ENCODE data around the gene GPBP1L1. TPM values are rescaled to one million over a fixed set of nuclear protein-coding genes. Genes with fewer than 3 reads are reported as not detected.
"Not testable (repeated sequence)": the region's sequence is repeated elsewhere in the genome, so short reads cannot be mapped to it uniquely, and the experiment has no call there.

The GPBP1L1 gene, protein sequence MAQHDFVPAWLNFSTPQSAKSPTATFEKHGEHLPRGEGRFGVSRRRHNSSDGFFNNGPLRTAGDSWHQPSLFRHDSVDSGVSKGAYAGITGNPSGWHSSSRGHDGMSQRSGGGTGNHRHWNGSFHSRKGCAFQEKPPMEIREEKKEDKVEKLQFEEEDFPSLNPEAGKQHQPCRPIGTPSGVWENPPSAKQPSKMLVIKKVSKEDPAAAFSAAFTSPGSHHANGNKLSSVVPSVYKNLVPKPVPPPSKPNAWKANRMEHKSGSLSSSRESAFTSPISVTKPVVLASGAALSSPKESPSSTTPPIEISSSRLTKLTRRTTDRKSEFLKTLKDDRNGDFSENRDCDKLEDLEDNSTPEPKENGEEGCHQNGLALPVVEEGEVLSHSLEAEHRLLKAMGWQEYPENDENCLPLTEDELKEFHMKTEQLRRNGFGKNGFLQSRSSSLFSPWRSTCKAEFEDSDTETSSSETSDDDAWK
- 101 and 104 TPM in 2 replicates for total RNA-seq

DNA sequence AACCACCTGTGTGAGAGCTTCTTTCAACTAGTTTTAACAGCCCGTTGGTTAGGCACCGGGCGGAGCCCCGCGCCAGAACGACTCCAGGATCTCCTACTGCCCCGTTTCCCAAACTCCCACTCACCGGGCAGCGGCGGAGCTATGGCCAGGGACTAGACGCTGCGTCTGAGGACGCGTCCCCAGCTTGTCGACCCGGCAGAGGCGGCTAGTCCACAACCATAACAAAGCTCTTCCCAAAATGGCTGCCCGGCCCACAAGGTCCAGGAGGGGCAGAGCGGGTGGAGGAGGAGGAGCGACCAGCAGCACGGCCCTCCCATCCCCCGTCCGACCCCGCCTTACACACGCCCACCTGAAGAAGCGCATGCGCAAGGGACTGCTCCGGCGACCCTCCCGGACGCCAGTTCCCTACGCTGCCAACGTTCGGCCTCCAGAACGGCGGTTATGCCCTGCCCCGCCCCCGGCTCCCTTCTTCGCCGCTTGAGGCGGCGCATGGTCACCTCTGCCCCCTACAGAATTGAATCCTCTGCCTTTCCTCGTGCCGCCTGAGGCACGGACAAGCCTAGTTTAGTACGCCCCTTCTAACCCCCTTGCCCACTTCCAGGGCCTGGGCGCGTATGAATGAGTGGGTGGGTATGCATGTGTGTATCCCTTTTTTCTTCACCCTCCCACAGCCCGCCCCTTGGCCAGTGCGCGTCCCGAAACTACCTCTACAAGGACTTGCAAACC, at the start of gene GPBP1L1:
Gene GPBP1L1, minus strand, starts transcription at position 246 of the 726 bp plus-strand sequence. CDS start 27,446 bp downstream, outside the sequence.
- peak within 1 kb of the TSS; percentile 98 for H3K4me3 Mint-ChIP-seq
- peaks cover 31% of the 10 kb centered on the region for H3K4me1 Mint-ChIP-seq
- H3K27me3 Mint-ChIP-seq = no peaks in the 10 kb centered on the region
- H3K36me3 Mint-ChIP-seq (ENCODE audit: low read depth) = peaks cover 19% of the 10 kb centered on the region
- H3K27ac Mint-ChIP-seq = peak within 1 kb of the TSS; percentile 97
- DNase-seq = peak; percentile 99
- intact Hi-C loops (cut with micrococcal nuclease) = loop anchor here (1.0 to 5.0 kb wide), 10 partner anchors 64 to 964 kb away; partner anchors contain the start of genes CCDC163, IPP, LRRC41 and MMACHC
- no peaks in the 10 kb centered on the region for H3K9me3 Mint-ChIP-seq

DNA sequence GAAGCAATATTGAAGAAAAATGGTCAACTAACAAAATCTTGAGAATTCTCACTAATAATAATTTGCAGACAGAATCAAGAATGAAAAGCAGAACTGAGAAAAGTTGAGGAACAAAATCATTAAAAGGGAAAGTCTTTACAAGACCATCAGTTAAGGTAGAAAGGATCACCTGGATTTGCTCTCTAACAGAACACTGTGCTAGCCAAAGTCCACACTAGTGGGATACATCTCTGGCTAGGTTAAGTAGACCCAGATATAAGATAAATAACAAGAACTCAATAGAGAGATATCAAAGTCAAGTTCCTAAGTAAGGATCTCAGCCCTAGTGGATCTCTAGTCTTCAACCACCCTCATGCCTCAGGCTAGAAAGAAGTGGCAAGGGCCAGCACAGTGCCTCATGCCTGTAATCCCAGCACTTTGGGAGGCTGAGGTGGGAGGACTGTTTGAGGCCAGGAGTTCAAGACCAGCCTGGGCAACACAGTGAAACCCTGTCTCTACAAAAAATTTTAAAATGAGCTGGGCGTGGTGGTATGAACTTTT, 44.5 kb upstream of the GPBP1L1 start:
- H3K4me3 Mint-ChIP-seq = no peak overlapping the region
- H3K4me1 Mint-ChIP-seq = peaks cover 3% of the 10 kb centered on the region
- no peaks in the 10 kb centered on the region for H3K27me3 Mint-ChIP-seq
- peaks cover 2% of the 10 kb centered on the region for H3K36me3 Mint-ChIP-seq (ENCODE audit: low read depth)
- intact Hi-C loops (cut with micrococcal nuclease) = no loop called here
- H3K27ac Mint-ChIP-seq = no peak overlapping the region
- no peak for DNase-seq
- H3K9me3 Mint-ChIP-seq = no peaks in the 10 kb centered on the region

DNA sequence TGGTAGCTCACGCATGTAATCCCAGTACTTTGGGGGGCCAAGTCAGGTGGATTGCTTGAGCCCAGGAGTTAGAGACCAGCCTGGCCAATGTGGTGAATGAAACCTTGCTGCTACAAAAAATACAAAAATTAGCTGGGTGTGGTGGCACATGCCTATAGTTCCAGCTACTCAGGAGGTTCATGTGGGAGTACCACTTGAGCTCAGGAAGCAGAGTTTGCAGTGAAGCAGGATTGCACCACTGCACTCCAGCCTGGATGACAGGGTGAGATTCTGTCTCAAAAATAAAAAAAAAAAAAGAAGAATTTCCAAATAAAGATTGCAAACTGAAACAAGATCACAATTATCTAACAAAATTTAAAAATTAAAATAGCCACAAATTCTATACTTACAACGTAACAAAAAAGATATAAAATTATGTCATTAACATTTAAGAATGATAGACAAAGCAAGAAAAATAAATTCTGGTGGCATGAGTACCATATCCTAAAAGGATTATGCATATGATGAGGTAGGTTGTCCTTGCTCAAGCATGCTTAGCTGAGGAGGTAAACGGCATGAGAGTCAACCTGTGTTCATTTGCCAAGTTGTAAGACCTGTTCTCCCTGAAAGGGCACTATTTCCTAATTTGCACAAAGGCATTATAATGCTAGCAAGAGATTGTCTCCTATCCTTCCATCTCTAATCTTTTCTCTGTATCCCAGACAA, 43.9 kb upstream of the GPBP1L1 start:
- H3K36me3 Mint-ChIP-seq (ENCODE audit: low read depth) = peaks cover 2% of the 10 kb centered on the region
- peaks cover 3% of the 10 kb centered on the region for H3K4me1 Mint-ChIP-seq
- H3K9me3 Mint-ChIP-seq = no peaks in the 10 kb centered on the region
- H3K27me3 Mint-ChIP-seq = no peaks in the 10 kb centered on the region
- no peak overlapping the region for H3K27ac Mint-ChIP-seq
- intact Hi-C loops (cut with micrococcal nuclease) = no loop called here
- no peak for DNase-seq
- no peak overlapping the region for H3K4me3 Mint-ChIP-seq

DNA sequence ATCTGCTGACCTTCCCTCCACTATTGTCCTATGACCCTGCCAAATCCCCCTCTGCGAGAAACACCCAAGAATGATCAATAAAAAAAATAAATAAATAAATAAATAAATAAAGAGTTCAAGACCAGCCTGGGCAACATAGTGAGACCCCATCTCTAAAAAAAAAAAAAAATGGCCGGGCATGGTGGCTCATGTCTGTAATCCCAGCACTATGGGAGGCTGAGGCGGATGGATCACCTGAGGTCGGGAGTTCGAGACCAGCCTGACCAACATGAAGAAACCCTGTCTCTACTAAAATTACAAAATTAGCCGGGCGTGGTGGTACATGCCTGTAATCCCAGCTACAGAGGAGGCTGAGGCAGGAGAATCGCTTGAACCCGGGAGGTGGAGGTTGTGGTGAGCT, 39.7 kb upstream of the GPBP1L1 start:
- H3K9me3 Mint-ChIP-seq; intact Hi-C loops (cut with micrococcal nuclease); H3K4me1 Mint-ChIP-seq; H3K4me3 Mint-ChIP-seq; H3K27ac Mint-ChIP-seq; H3K27me3 Mint-ChIP-seq; DNase-seq; H3K36me3 Mint-ChIP-seq (ENCODE audit: low read depth): not testable (repeated sequence)

DNA sequence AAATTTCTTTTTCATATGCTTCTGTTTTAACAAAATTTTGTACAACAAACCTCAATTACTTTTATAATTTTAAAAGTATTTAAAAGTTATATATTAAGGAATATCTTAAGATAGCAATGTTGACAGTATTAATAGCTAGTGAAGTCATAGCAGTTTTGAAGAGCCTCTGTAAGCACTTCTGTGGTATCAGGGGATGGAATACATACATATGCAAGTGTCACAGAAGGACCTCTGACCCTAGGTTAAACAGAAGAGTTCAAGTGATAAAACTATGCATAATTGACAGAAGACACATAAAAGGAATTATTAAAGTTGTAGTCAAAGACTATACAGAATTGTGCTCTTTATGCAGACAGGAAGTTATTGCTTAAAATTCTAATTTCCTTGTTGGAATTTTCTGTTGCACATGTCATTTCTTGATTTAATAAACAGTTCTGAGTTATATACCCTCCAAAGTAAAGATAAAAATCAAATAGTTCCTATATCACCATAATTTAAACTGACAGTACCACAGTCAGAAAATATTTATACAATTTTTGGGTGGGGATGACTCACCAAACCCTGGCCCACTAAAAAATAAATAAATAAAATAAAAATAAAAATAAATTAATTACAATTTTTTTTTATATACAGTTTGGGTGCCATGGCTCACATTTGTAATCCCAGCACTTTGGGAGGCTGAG, 37.1 kb upstream of the GPBP1L1 start:
- intact Hi-C loops (cut with micrococcal nuclease) = no loop called here
- no peak overlapping the region for H3K4me3 Mint-ChIP-seq
- H3K27me3 Mint-ChIP-seq = no peaks in the 10 kb centered on the region
- no peak overlapping the region for H3K27ac Mint-ChIP-seq
- no peak for DNase-seq
- H3K36me3 Mint-ChIP-seq (ENCODE audit: low read depth) = peaks cover 3% of the 10 kb centered on the region
- H3K4me1 Mint-ChIP-seq = no peaks in the 10 kb centered on the region
- no peaks in the 10 kb centered on the region for H3K9me3 Mint-ChIP-seq

DNA sequence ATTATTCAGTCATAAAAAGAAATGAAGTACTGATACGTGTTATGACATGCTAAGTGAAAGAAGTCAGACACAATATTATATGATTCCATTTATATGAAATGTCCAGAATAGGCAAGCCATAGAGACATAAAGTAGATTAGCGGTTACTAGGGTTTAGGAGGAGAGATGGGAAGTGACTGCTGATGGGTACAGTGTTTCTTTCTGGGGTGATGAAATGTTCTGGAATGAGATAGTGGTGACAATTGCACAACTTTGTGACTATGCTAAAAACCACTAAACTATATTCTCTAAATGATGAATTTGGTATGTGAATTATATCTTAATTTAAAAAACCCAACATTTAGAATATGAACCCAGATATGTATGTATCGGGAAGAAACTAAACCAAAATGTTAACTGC, 36.5 kb upstream of the GPBP1L1 start:
- no peaks in the 10 kb centered on the region for H3K4me1 Mint-ChIP-seq
- intact Hi-C loops (cut with micrococcal nuclease) = no loop called here

DNA sequence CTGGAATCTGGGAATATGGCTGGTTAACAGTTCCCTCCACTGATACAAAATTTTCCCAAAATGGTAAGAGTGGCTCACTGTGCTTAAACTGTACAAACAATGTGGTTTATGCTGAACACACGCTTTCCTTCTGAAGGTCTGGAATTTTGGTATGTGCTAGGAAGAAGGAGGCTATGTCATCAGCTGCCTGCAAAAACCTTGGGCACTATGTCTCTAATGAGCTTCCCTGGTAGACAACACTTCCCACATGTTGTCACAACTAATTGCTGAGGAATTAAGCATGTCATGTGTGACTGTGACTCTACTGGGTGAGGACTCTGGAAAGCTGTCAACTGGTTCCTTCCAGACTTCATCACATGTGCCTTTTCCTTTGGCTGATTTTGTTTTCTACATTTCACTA, 34.9 kb upstream of the GPBP1L1 start:
- no peak for DNase-seq
- H3K4me1 Mint-ChIP-seq = no peaks in the 10 kb centered on the region
- H3K27ac Mint-ChIP-seq = no peak overlapping the region
- peaks cover 6% of the 10 kb centered on the region for H3K36me3 Mint-ChIP-seq (ENCODE audit: low read depth)
- intact Hi-C loops (cut with micrococcal nuclease) = no loop called here
- no peak overlapping the region for H3K4me3 Mint-ChIP-seq
- no peaks in the 10 kb centered on the region for H3K9me3 Mint-ChIP-seq
- H3K27me3 Mint-ChIP-seq = no peaks in the 10 kb centered on the region

More for the DNA sequence above, 36.5 kb upstream of the GPBP1L1 start:
- Mint-ChIP-seq H3K27me3 (no peaks in the 10 kb centered on the region), H3K27ac (no peak overlapping the region), H3K4me3 (no peak overlapping the region), H3K9me3 (no peaks in the 10 kb centered on the region), H3K36me3 (ENCODE audit: low read depth) (peaks cover 3% of the 10 kb centered on the region)
- DNase-seq = no peak

DNA sequence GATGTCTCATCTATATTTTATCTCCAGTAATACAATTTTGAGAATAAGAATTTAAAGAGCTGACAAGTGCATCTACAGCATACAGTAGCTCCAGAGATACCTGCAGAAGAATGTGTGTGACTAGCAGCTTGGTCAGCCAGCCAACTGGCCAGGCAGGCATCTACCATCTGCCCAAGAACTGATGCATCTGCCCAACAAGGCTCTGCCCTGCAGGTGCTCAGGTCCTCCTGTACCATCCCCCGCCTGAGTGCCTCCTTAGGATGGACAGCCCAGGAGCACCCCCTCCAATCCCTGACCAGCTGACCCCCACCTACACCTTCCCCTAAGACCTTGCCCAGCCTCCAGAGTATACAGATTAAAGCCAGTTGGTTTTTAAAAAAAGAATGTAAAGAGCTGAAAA, 32.0 kb upstream of the GPBP1L1 start:
- no peaks in the 10 kb centered on the region for H3K9me3 Mint-ChIP-seq
- intact Hi-C loops (cut with micrococcal nuclease) = no loop called here
- H3K27ac Mint-ChIP-seq = no peak overlapping the region
- no peaks in the 10 kb centered on the region for H3K27me3 Mint-ChIP-seq
- H3K36me3 Mint-ChIP-seq (ENCODE audit: low read depth) = peaks cover 9% of the 10 kb centered on the region
- DNase-seq = no peak
- no peaks in the 10 kb centered on the region for H3K4me1 Mint-ChIP-seq
- H3K4me3 Mint-ChIP-seq = no peak overlapping the region

DNA sequence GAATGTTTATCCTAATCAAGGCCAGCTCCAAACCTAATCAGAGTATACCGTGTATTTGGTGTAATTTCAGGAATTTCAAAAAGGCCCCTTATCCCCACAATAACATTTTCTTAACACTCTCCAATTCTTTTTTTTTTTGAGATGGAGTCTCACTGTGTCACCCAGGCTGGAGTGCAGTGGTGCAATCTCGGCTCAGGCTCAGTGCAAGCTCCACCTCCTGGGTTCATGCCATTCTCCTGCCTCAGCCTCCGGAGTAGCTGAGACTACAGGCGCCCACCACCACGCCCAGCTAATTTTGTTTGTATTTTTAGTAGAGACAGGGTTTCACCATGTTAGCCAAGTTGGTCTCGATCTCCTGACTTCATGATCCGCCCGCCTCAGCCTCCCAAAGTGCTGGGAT, 31.1 kb upstream of the GPBP1L1 start:
- DNase-seq; H3K27me3 Mint-ChIP-seq; H3K9me3 Mint-ChIP-seq; H3K4me3 Mint-ChIP-seq; intact Hi-C loops (cut with micrococcal nuclease); H3K4me1 Mint-ChIP-seq; H3K27ac Mint-ChIP-seq; H3K36me3 Mint-ChIP-seq (ENCODE audit: low read depth): not testable (repeated sequence)

DNA sequence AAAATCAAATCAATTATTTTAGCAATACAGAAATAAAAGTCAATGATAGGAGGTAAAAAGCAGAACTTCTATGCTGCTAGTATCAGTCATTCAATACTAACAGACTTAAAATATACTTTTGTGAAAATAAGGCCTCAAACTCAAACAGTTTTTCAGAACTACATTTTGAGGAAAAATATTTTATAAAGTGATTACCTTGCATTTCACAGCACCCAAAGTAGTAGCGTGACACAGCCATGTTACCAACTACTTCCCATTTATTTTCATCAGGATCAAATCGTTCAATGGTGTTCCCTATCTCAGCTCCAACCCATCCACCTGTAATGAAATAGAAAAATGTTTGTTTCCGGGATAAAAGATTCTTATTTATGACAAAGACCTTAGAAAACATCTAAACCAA, 30.4 kb upstream of the GPBP1L1 start:
- Mint-ChIP-seq H3K27ac (no peak overlapping the region), H3K27me3 (no peaks in the 10 kb centered on the region), H3K9me3 (peaks cover 2% of the 10 kb centered on the region), H3K36me3 (ENCODE audit: low read depth) (peaks cover 7% of the 10 kb centered on the region), H3K4me3 (no peak overlapping the region), H3K4me1 (no peaks in the 10 kb centered on the region)
- no peak for DNase-seq
- intact Hi-C loops (cut with micrococcal nuclease) = no loop called here

DNA sequence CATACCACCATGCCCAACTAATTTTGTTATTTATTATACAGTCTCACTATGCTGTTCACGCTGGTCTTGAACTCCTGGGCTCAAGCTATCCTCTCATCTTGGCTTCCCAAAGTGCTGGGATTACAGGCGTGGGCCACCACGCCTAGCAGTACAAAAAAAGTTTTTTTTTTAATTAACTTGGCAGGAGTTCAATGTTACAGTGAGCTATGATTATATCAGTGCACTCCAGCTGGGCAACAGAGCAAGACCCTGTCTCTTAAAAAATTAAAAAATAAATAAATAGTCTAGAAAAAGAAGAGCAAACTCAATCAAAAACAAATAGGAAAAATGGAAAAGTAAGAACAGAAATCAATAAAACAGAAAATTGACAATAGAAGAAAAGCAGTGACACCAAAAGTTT, 27.4 kb upstream of the GPBP1L1 start:
- no peak overlapping the region for H3K27ac Mint-ChIP-seq
- H3K9me3 Mint-ChIP-seq = peaks cover 2% of the 10 kb centered on the region
- H3K27me3 Mint-ChIP-seq = no peaks in the 10 kb centered on the region
- no peak overlapping the region for H3K4me3 Mint-ChIP-seq
- no peaks in the 10 kb centered on the region for H3K4me1 Mint-ChIP-seq
- peaks cover 13% of the 10 kb centered on the region for H3K36me3 Mint-ChIP-seq (ENCODE audit: low read depth)
- intact Hi-C loops (cut with micrococcal nuclease) = no loop called here
- no peak for DNase-seq

DNA sequence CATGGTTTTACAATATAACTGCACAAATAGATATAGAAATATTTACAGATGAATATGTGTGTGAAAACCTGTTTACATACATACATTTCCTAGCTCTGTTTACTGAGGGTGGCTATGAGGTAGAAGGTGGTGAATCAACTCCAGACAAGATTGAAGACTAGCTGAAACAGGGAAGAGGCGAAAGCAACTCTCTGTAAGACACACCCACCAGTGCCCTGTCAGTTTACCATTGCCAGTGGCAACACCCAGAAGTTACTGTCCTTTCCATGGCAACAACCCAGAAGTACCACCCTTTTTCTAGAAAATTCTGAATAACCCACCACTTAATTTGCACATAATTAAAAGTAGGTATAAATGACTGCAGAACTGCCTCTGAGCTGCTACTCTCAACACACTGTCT, 18.3 kb upstream of the GPBP1L1 start:
- intact Hi-C loops (cut with micrococcal nuclease) = no loop called here
- H3K9me3 Mint-ChIP-seq = peaks cover 7% of the 10 kb centered on the region
- DNase-seq = no peak
- no peaks in the 10 kb centered on the region for H3K4me1 Mint-ChIP-seq
- H3K36me3 Mint-ChIP-seq (ENCODE audit: low read depth) = peaks cover 26% of the 10 kb centered on the region
- H3K4me3 Mint-ChIP-seq = no peak overlapping the region
- H3K27ac Mint-ChIP-seq = no peak overlapping the region
- no peaks in the 10 kb centered on the region for H3K27me3 Mint-ChIP-seq

DNA sequence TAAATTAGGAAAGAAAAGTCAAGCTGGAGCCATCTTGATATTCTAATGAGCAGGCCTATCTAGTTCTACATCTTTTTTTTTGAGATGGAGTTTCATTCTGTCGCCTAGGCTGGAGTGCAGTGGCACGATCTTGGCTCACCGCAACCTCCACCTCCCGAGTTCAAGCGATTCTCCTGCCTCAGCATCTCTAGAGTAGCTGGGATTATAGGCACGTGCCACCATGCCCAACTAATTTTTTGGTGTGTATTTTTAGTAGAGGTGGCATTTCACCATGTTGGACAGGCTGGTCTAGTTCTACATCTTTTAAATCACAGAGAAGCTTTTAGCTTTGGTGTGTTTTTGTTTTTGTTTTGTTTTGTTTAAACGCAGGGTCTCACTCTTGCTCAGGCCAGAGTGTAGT, 8.5 kb upstream of the GPBP1L1 start:
- no peaks in the 10 kb centered on the region for H3K27me3 Mint-ChIP-seq
- peaks cover 50% of the 10 kb centered on the region for H3K36me3 Mint-ChIP-seq (ENCODE audit: low read depth)
- no peaks in the 10 kb centered on the region for H3K9me3 Mint-ChIP-seq
- H3K4me1 Mint-ChIP-seq = peaks cover 10% of the 10 kb centered on the region
- H3K27ac Mint-ChIP-seq = no peak overlapping the region
- no peak for DNase-seq
- H3K4me3 Mint-ChIP-seq = no peak overlapping the region
- intact Hi-C loops (cut with micrococcal nuclease) = no loop called here
